DOHH2 (cell line): ENCODE measurements around the gene USH2A.

Source experiments
- H3F3A ChIP-seq: fragments of 200-600 bp; sonication (generic), shearing (Covaris generic); 2 replicates; pipeline ENCODE4 v1.6.0; 2016; ENCODE audit warnings: antibody characterized with exemption, mild to moderate bottlenecking; ENCODE audit not compliant: control insufficient read depth, insufficient read depth
- H3K27ac ChIP-seq: fragments of 200-600 bp; sonication (generic); 2 replicates; pipeline ENCODE4 v1.5.1; 2014; ENCODE audit warnings: low read depth, mild to moderate bottlenecking, low read length, moderate library complexity
- H3K27me3 ChIP-seq: fragments of 200-600 bp; sonication (generic); 2 replicates; pipeline ENCODE4 v1.6.1; 2014; ENCODE audit warnings: mild to moderate bottlenecking, low read length, mixed read lengths; ENCODE audit not compliant: control insufficient read depth
- H3K36me3 ChIP-seq: fragments of 200-600 bp; sonication (generic); 2 replicates; pipeline ENCODE4 v1.6.1; 2014; ENCODE audit warnings: mild to moderate bottlenecking, low read length, moderate library complexity, mixed read lengths; ENCODE audit not compliant: control insufficient read depth
- H3K4me1 ChIP-seq: fragments of 200-600 bp; sonication (generic); 2 replicates; pipeline ENCODE4 v1.6.1; 2014; ENCODE audit warnings: mild to moderate bottlenecking, low read length, mixed read lengths; ENCODE audit not compliant: control insufficient read depth
- H3K4me2 ChIP-seq: fragments of 200-600 bp; sonication (generic); 2 replicates; pipeline ENCODE4 v1.6.0; 2014; ENCODE audit warnings: mild to moderate bottlenecking, low read length, moderate library complexity
- H3K4me3 ChIP-seq: fragments of 200-600 bp; sonication (generic); 2 replicates; pipeline ENCODE4 v1.5.1; 2014; ENCODE audit warnings: mild to moderate bottlenecking, low read length, mixed read lengths
- H3K79me2 ChIP-seq: fragments of 200-600 bp; sonication (generic); 2 replicates; pipeline ENCODE4 v1.6.1; 2014; ENCODE audit warnings: mild to moderate bottlenecking, low read length, mixed read lengths; ENCODE audit not compliant: control insufficient read depth
- H3K9me2 ChIP-seq: fragments of 200-600 bp; sonication (generic); replicated peaks from 2 replicates; pipeline ENCODE4 v1.6.1; 2014; ENCODE audit warnings: mild to moderate bottlenecking, low read length, mixed read lengths; ENCODE audit not compliant: control insufficient read depth
- H3K9me3 ChIP-seq: fragments of 200-600 bp; sonication (generic); 2 replicates; pipeline ENCODE4 v1.6.1; 2014; ENCODE audit warnings: antibody characterized with exemption, low read length, mixed read lengths; ENCODE audit not compliant: control insufficient read depth, insufficient read depth
- H4K20me1 ChIP-seq: fragments of 200-600 bp; sonication (generic); 2 replicates; pipeline ENCODE4 v1.6.0; 2014; ENCODE audit warnings: low read depth, mild to moderate bottlenecking, antibody characterized with exemption, low read length, moderate library complexity; ENCODE audit not compliant: control insufficient read depth, insufficient read depth
- CTCF ChIP-seq: fragments of 200-600 bp; sonication (generic); IDR thresholded peaks from one replicate; pipeline ENCODE4 v1.5.1; 2014; ENCODE audit warnings: antibody characterized with exemption, mild to moderate bottlenecking, low read depth, low read length; ENCODE audit not compliant: poor library complexity, severe bottlenecking
- EZH2phosphoT487 ChIP-seq: fragments of 200-600 bp; sonication (generic); IDR thresholded peaks from 2 replicates; pipeline ENCODE4 v1.6.1; 2017; ENCODE audit warnings: borderline replicate concordance, mild to moderate bottlenecking, antibody characterized with exemption, low read length, moderate library complexity, mixed read lengths

The USH2A gene

GRCh38 chr1:216051071-216051470 is 372.2 kb downstream of the USH2A start:
- H3K27ac ChIP-seq, result no peak overlapping the region
- no peaks in the 10 kb centered on the region for H3K4me1 ChIP-seq
- no peaks in the 10 kb centered on the region for H3F3A ChIP-seq
- H3K4me2 ChIP-seq, result no peak overlapping the region
- no peaks in the 10 kb centered on the region for H3K79me2 ChIP-seq
- no peaks in the 10 kb centered on the region for H4K20me1 ChIP-seq
- no peaks in the 10 kb centered on the region for H3K36me3 ChIP-seq
- TF ChIP-seq CTCF, result no peak
- no peak for TF ChIP-seq EZH2phosphoT487
- no peak overlapping the region for H3K4me3 ChIP-seq
- H3K9me2 ChIP-seq, result no peaks in the 10 kb centered on the region
- no peaks in the 10 kb centered on the region for H3K9me3 ChIP-seq
- no peaks in the 10 kb centered on the region for H3K27me3 ChIP-seq

GRCh38 chr1:216049741-216050430 is 373.4 kb downstream of the USH2A start:
- no peaks in the 10 kb centered on the region for H4K20me1 ChIP-seq
- H3K27ac ChIP-seq, result no peak overlapping the region
- no peaks in the 10 kb centered on the region for H3K36me3 ChIP-seq
- H3K27me3 ChIP-seq, result no peaks in the 10 kb centered on the region
- H3K79me2 ChIP-seq, result no peaks in the 10 kb centered on the region
- H3K4me2 ChIP-seq, result no peak overlapping the region
- H3K9me3 ChIP-seq, result no peaks in the 10 kb centered on the region
- no peak overlapping the region for H3K4me3 ChIP-seq
- no peaks in the 10 kb centered on the region for H3K9me2 ChIP-seq
- H3K4me1 ChIP-seq, result no peaks in the 10 kb centered on the region
- TF ChIP-seq CTCF (no peak), EZH2phosphoT487 (no peak)
- H3F3A ChIP-seq, result no peaks in the 10 kb centered on the region

GRCh38 chr1:216047811-216048572 is 375.3 kb downstream of the USH2A start:
- Histone ChIP-seq H3F3A (no peaks in the 10 kb centered on the region), H3K4me3 (no peak overlapping the region), H4K20me1 (no peaks in the 10 kb centered on the region), H3K9me2 (no peaks in the 10 kb centered on the region), H3K4me2 (no peak overlapping the region), H3K4me1 (no peaks in the 10 kb centered on the region), H3K79me2 (no peaks in the 10 kb centered on the region), H3K27me3 (no peaks in the 10 kb centered on the region), H3K9me3 (no peaks in the 10 kb centered on the region), H3K27ac (no peak overlapping the region), H3K36me3 (no peaks in the 10 kb centered on the region)
- no peak for TF ChIP-seq EZH2phosphoT487
- TF ChIP-seq CTCF, result no peak
